Prostate gland (tissue), 2 donors: ENCODE results near the gene VKORC1. TPM values are rescaled to one million over a fixed set of nuclear protein-coding genes. Genes with fewer than 3 reads are reported as not detected.

Experiments
- DNase-seq: peaks from one replicate; pipeline ENCODE4 v3.0.0-alpha.2; 2019; ENCODE audit warnings: low spot score
- H3K27ac ChIP-seq, 2 donors: fragments of 200-600 bp; sonication (generic); 2 replicates each; pipeline ENCODE4 v1.5.1; 2017 to 2019
- H3K27me3 ChIP-seq: fragments of 200-600 bp; sonication (generic); replicated peaks from 2 replicates; pipeline ENCODE4 v1.5.1; 2019; ENCODE audit not compliant: insufficient read depth
- H3K36me3 ChIP-seq, 2 donors: fragments of 200-600 bp; sonication (generic); 1 replicate in 1 of 2; 2 replicates in 1 of 2; pipeline versions ENCODE4 v1.5.1 to v1.8.1; 2017 to 2019
- H3K4me1 ChIP-seq: fragments of 200-600 bp; sonication (generic); replicated peaks from 2 replicates; pipeline ENCODE4 v1.5.1; 2019
- H3K4me3 ChIP-seq, 2 donors: fragments of 200-600 bp; sonication (generic); 2 replicates each; pipeline ENCODE4 v1.5.1; 2017 to 2019
- H3K9me3 ChIP-seq: fragments of 200-600 bp; sonication (generic); 2 replicates; pipeline ENCODE4 v1.5.1; 2017
- CTCF ChIP-seq, 4 experiments: fragments of 200-600 bp in 2 of 4; fragments of 450-650 bp in 2 of 4; sonication (generic) in 2 of 4; IDR thresholded peaks; 1 replicate in 3 of 4; 2 replicates in 1 of 4; pipeline ENCODE4 v1.5.1; 2016 to 2019; ENCODE audit warnings: antibody characterized with exemption in 4 of 4, mild to moderate bottlenecking in 2 of 4, moderate library complexity in 2 of 4
- POLR2A ChIP-seq: fragments of 450-650 bp; IDR thresholded peaks from one replicate; pipeline ENCODE4 v1.6.1; 2016; ENCODE audit warnings: antibody characterized with exemption, mild to moderate bottlenecking
- POLR2AphosphoS5 ChIP-seq: sonication (generic); formaldehyde crosslinking; IDR thresholded peaks from one replicate; pipeline ENCODE4 v1.6.1; 2017; ENCODE audit warnings: antibody characterized with exemption
- WGBS: methylation state at CpG from one replicate; pipeline ENCODE4 v1.1.5; 2018; 5-methylcytosine and 5-hydroxymethylcytosine counted together
- intact Hi-C: fragments of 100-400 bp; cut with DNase I; formaldehyde crosslinking; loops from one replicate; pipeline ENCODE4 v1.14.2; 2022
- total RNA-seq, 2 donors: library from RNA; depleted of rRNA; stranded (reverse); fragments of >200 nt; gene quantifications; one replicate each; pipeline ENCODE4 v1.1.0, GENCODE V29; 2016

VKORC1 gene
- total RNA-seq, 2 donors from 2014 or later: 106 to 175 TPM

GRCh38 chr16:31077592-31078396, 16.8 kb downstream of the VKORC1 start:
- H3K4me3 ChIP-seq: no peak overlapping the region
- 93% methylated on average over 30 of the region's 30 CpGs for WGBS
- H3K9me3 ChIP-seq: no peaks in the 10 kb centered on the region
- H3K27ac ChIP-seq: no peak overlapping the region
- peaks cover 8 to 35% of the 10 kb centered on the region in 2 donors for H3K36me3 ChIP-seq
- TF ChIP-seq POLR2AphosphoS5 (no peak), CTCF (IDR thresholded peaks at IDR 0.05) (no peak), POLR2A (no peak)
- H3K4me1 ChIP-seq: peaks cover 3% of the 10 kb centered on the region
- intact Hi-C loops: no loop called here
- H3K27me3 ChIP-seq: no peaks in the 10 kb centered on the region
- no peak for DNase-seq

GRCh38 chr16:31077024-31077423, 17.6 kb downstream of the VKORC1 start:
- Histone ChIP-seq H3K36me3 (peaks cover 8 to 35% of the 10 kb centered on the region in 2 donors), H3K9me3 (no peaks in the 10 kb centered on the region), H3K4me1 (peaks cover 10% of the 10 kb centered on the region), H3K27me3 (no peaks in the 10 kb centered on the region), H3K27ac (no peak overlapping the region), H3K4me3 (no peak overlapping the region)
- 93% methylated on average over 13 of the region's 13 CpGs for WGBS
- no peak for DNase-seq
- intact Hi-C loops: no loop called here
- no peak for TF ChIP-seq POLR2A
- no peak for TF ChIP-seq POLR2AphosphoS5
- no peak for TF ChIP-seq CTCF (IDR thresholded peaks at IDR 0.05)

GRCh38 chr16:31076319-31076718, 18.3 kb downstream of the VKORC1 start:
- DNase-seq: no peak
- Histone ChIP-seq H3K4me1 (peaks cover 10% of the 10 kb centered on the region), H3K36me3 (peaks cover 8 to 35% of the 10 kb centered on the region in 2 donors), H3K27me3 (no peaks in the 10 kb centered on the region), H3K9me3 (no peaks in the 10 kb centered on the region), H3K27ac (no peak overlapping the region), H3K4me3 (no peak overlapping the region)
- 71% methylated on average over 16 of the region's 16 CpGs for WGBS
- intact Hi-C loops: no loop called here
- TF ChIP-seq POLR2AphosphoS5: no peak
- no peak for TF ChIP-seq CTCF (IDR thresholded peaks at IDR 0.05)
- no peak for TF ChIP-seq POLR2A

GRCh38 chr16:31074814-31075183, 19.8 kb downstream of the VKORC1 start:
- DNase-seq: no peak
- Histone ChIP-seq H3K27ac (peak overlapping the region; percentile 91 to 94), H3K4me3 (peak overlapping the region; percentile 97 to 99), H3K36me3 (peaks cover 8 to 27% of the 10 kb centered on the region in 2 donors), H3K27me3 (no peaks in the 10 kb centered on the region), H3K9me3 (no peaks in the 10 kb centered on the region), H3K4me1 (peaks cover 10% of the 10 kb centered on the region)
- intact Hi-C loops: loop anchor here (2.0 to 5.0 kb wide), 2 partner anchors 20 to 42 kb away; partner anchors contain the start of genes STX4 and VKORC1
- TF ChIP-seq POLR2A: no peak
- no peak for TF ChIP-seq CTCF (IDR thresholded peaks at IDR 0.05)
- TF ChIP-seq POLR2AphosphoS5: no peak
- under 1% methylated on average over 7 of the region's 7 CpGs for WGBS
